ENCODE data around the gene STAG1.

DNA sequence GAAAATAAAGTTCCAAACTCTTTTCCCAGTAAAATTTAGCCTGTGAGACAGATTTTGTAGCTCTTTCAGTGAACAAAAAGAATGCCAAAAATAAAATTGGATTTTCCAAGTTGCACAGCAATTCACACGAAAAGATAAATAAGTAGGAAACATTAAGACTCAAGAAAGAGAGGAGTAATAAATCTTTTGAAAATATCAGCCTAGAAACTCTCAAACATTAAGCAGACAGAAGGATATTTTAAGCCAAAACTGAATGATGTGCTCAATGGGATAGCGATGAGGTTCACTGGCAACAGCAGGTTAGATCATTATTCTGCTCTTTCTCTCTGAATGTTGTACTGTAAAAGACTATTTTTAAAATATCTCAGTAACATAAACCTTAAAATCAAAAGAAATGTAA is 115.0 kb downstream of the STAG1 start:
- TF ChIP-seq, protein P1, sequence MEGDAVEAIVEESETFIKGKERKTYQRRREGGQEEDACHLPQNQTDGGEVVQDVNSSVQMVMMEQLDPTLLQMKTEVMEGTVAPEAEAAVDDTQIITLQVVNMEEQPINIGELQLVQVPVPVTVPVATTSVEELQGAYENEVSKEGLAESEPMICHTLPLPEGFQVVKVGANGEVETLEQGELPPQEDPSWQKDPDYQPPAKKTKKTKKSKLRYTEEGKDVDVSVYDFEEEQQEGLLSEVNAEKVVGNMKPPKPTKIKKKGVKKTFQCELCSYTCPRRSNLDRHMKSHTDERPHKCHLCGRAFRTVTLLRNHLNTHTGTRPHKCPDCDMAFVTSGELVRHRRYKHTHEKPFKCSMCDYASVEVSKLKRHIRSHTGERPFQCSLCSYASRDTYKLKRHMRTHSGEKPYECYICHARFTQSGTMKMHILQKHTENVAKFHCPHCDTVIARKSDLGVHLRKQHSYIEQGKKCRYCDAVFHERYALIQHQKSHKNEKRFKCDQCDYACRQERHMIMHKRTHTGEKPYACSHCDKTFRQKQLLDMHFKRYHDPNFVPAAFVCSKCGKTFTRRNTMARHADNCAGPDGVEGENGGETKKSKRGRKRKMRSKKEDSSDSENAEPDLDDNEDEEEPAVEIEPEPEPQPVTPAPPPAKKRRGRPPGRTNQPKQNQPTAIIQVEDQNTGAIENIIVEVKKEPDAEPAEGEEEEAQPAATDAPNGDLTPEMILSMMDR (conservative IDR thresholded peaks at IDR 0.05; ENCODE audit: low read length) = no peak
- TF ChIP-seq EZH2phosphoT487 (IDR thresholded peaks at IDR 0.05; ENCODE audit: borderline replicate concordance) = no peak

Measured in Loucy (cell line).